Caco-2 (cell line): ENCODE data around the gene TFR2. TPM values are rescaled to one million over a fixed set of nuclear protein-coding genes. Genes with fewer than 3 reads are reported as not detected.

ENCODE experiments used
- BruUV-seq: library from RNA; stranded (reverse); fragments of 400-500 nt; replicated peaks from 2 replicates; lab custom pipeline; 2021; lab: Mats Ljungman, UMichigan
- CTCF ChIA-PET: fragments of 300-600 bp; sonication (Branson Sonifier 250); formaldehyde crosslinking; loops from one replicate; lab custom pipeline; 2022; ENCODE audit warnings: antibody characterized with exemption; lab: Charles Lee
- POLR2A ChIA-PET: fragments of 300-600 bp; sonication (Branson Sonifier 250); formaldehyde crosslinking; loops from one replicate; lab custom pipeline; 2022; ENCODE audit warnings: antibody characterized with exemption; lab: Charles Lee
- DNase-seq, 2 experiments: peaks; one replicate each; pipeline versions ENCODE4 v3.0.0 to v3.0.0-alpha.2; 2020 to 2022
- H3K27me3 ChIP-seq: replicated peaks from 2 replicates; pipeline ENCODE4 v1.6.0; 2011; ENCODE audit warnings: low read length; ENCODE audit not compliant: control insufficient read depth, insufficient read depth
- H3K36me3 ChIP-seq: 2 replicates; pipeline ENCODE4 v1.5.1; 2011; ENCODE audit warnings: low read length; ENCODE audit not compliant: control insufficient read depth, insufficient read depth
- H3K4me1 ChIP-seq: fragments of 250-450 bp; sonication (Bioruptor Pico); 2 replicates; pipeline ENCODE4 v1.5.1; 2020; ENCODE audit warnings: mild to moderate bottlenecking
- H3K4me3 ChIP-seq: 2 replicates; pipeline ENCODE4 v1.5.1; 2011; ENCODE audit warnings: low read depth, mild to moderate bottlenecking, control low read depth, low read length
- H3K9me3 ChIP-seq: fragments of 250-450 bp; sonication (Bioruptor Pico); 2 replicates; pipeline ENCODE4 v1.5.1; 2020; ENCODE audit warnings: mild to moderate bottlenecking, moderate library complexity
- H3K27ac Mint-ChIP-seq: one replicate; pipeline ENCODE4 v1.8.0; 2022; ENCODE audit warnings: mixed read lengths; ENCODE audit not compliant: unreplicated experiment
- H3K27me3 Mint-ChIP-seq: one replicate; pipeline ENCODE4 v1.8.0; 2022; ENCODE audit warnings: mixed read lengths; ENCODE audit not compliant: insufficient read depth, unreplicated experiment
- H3K36me3 Mint-ChIP-seq: one replicate; pipeline ENCODE4 v1.8.0; 2022; ENCODE audit warnings: mild to moderate bottlenecking, mixed read lengths; ENCODE audit not compliant: insufficient read depth, unreplicated experiment
- H3K4me1 Mint-ChIP-seq: one replicate; pipeline ENCODE4 v1.8.0; 2022; ENCODE audit warnings: low read depth, mixed read lengths; ENCODE audit not compliant: unreplicated experiment
- H3K4me3 Mint-ChIP-seq: one replicate; pipeline ENCODE4 v1.8.0; 2022; ENCODE audit warnings: mild to moderate bottlenecking, moderate library complexity, mixed read lengths; ENCODE audit not compliant: unreplicated experiment
- H3K9me3 Mint-ChIP-seq: one replicate; pipeline ENCODE4 v1.8.0; 2022; ENCODE audit warnings: mixed read lengths; ENCODE audit not compliant: unreplicated experiment
- CTCF ChIP-seq, 2 experiments: fragments of 200-600 bp in 1 of 2; IDR thresholded peaks; 1 replicate in 1 of 2; 2 replicates in 1 of 2; pipeline versions ENCODE4 v1.5.1 to v1.8.0; 2011 to 2022; ENCODE audit warnings: antibody characterized with exemption in 1 of 2, control low read depth in 1 of 2, inconsistent platforms in 1 of 2, low read depth in 1 of 2, low read length in 1 of 2, mild to moderate bottlenecking in 1 of 2, moderate library complexity in 1 of 2; ENCODE audit not compliant: insufficient read depth in 1 of 2, severe bottlenecking in 1 of 2, unreplicated experiment in 1 of 2
- intact Hi-C: fragments of 100-400 bp; cut with micrococcal nuclease; formaldehyde crosslinking; loops from one replicate; pipeline ENCODE4 v1.10.0; 2022; ENCODE audit not compliant: unreplicated experiment
- total RNA-seq: library from RNA; stranded (reverse); gene quantifications from 2 replicates; pipeline ENCODE4 v1.2.3, GENCODE V29; 2022

TFR2 gene
- total RNA-seq, 1 experiment from 2014 or later = 9.7 TPM

GRCh38 chr7:100576384-100576993, 64.9 kb downstream of the TFR2 start:
- Histone ChIP-seq H3K9me3 (no peaks in the 10 kb centered on the region), H3K4me1 (peaks cover 16% of the 10 kb centered on the region), H3K36me3 (peaks cover 7% of the 10 kb centered on the region), H3K27me3 (no peaks in the 10 kb centered on the region), H3K4me3 (no peak overlapping the region)
- no TSS peak for BruUV-seq
- H3K4me1 Mint-ChIP-seq = peaks cover 8% of the 10 kb centered on the region
- H3K36me3 Mint-ChIP-seq = peaks cover 74% of the 10 kb centered on the region
- H3K27me3 Mint-ChIP-seq = no peaks in the 10 kb centered on the region
- ChIA-PET CTCF (interaction anchor here (0.6 kb wide), 1 partner anchor 108 kb away, joined by 3 read pairs; no protein-coding TSS in a partner anchor), POLR2A (no interaction called here)
- no peak for TF ChIP-seq CTCF (IDR thresholded peaks at IDR 0.05; ENCODE audit: insufficient read depth in 1 of 2, low read depth in 1 of 2, low read length in 1 of 2, severe bottlenecking in 1 of 2, unreplicated experiment in 1 of 2)
- H3K27ac Mint-ChIP-seq = no peak overlapping the region
- DNase-seq = no peak
- no peaks in the 10 kb centered on the region for H3K9me3 Mint-ChIP-seq
- H3K4me3 Mint-ChIP-seq = no peak overlapping the region
- intact Hi-C loops = no loop called here

- peaks cover 8% of the 10 kb centered on the region for H3K4me1 Mint-ChIP-seq
- Histone ChIP-seq H3K9me3 (no peaks in the 10 kb centered on the region), H3K36me3 (peaks cover 6% of the 10 kb centered on the region), H3K27me3 (no peaks in the 10 kb centered on the region), H3K4me3 (no peak overlapping the region), H3K4me1 (peaks cover 22% of the 10 kb centered on the region)
- no peak for DNase-seq
- no TSS peak for BruUV-seq
- H3K27ac Mint-ChIP-seq = peak overlapping the region; percentile 25
- H3K27me3 Mint-ChIP-seq = no peaks in the 10 kb centered on the region
- intact Hi-C loops = no loop called here
- POLR2A ChIA-PET = no interaction called here
- no peaks in the 10 kb centered on the region for H3K9me3 Mint-ChIP-seq
- CTCF ChIA-PET = interaction anchor here (0.6 kb wide), 1 partner anchor 109 kb away, joined by 3 read pairs; no protein-coding TSS in a partner anchor
- no peak for TF ChIP-seq CTCF (IDR thresholded peaks at IDR 0.05; ENCODE audit: insufficient read depth in 1 of 2, low read depth in 1 of 2, low read length in 1 of 2, severe bottlenecking in 1 of 2, unreplicated experiment in 1 of 2)
- H3K36me3 Mint-ChIP-seq = peaks cover 80% of the 10 kb centered on the region
- no peak overlapping the region for H3K4me3 Mint-ChIP-seq
Measured at GRCh38 chr7:100575746-100576383, 65.5 kb downstream of the TFR2 start.

DNA sequence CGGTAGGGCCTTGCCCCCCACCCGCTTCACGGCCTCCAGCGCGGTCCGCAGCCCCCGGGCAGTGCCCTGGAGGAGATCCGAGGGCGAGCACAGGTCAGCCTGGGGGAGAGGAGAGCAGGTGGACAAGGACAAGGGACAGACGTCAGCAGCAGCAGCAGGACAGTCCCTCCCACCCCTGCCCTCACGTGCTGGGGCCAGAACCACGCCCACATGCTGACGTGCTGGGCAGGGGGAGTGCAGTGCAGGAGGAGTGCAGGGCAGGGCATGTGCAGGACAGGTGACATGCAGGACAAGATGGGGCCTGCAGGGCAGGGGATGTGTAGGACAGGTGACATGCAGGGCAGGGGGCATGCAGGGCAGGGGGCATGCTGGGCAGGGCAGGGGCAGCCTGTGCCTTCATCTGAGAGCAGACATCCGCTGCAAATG, 66.1 kb downstream of the TFR2 start:
- Histone ChIP-seq H3K9me3 (no peaks in the 10 kb centered on the region), H3K4me1 (peaks cover 25% of the 10 kb centered on the region), H3K27me3 (no peaks in the 10 kb centered on the region), H3K4me3 (no peak overlapping the region), H3K36me3 (peaks cover 4% of the 10 kb centered on the region)
- ChIA-PET CTCF (no interaction called here), POLR2A (no interaction called here)
- Mint-ChIP-seq H3K27ac (peak overlapping the region; percentile 25), H3K4me3 (no peak overlapping the region), H3K36me3 (peaks cover 87% of the 10 kb centered on the region), H3K27me3 (no peaks in the 10 kb centered on the region), H3K9me3 (no peaks in the 10 kb centered on the region), H3K4me1 (peaks cover 8% of the 10 kb centered on the region)
- no peak for TF ChIP-seq CTCF (IDR thresholded peaks at IDR 0.05; ENCODE audit: insufficient read depth in 1 of 2, low read depth in 1 of 2, low read length in 1 of 2, severe bottlenecking in 1 of 2, unreplicated experiment in 1 of 2)
- intact Hi-C loops = no loop called here
- BruUV-seq = no TSS peak
- DNase-seq = peak in 1 of 2 experiments; percentile 44
